Tongue (tissue), 2 donors: ENCODE data around the gene FLNB. TPM values are rescaled to one million over a fixed set of nuclear protein-coding genes. Genes with fewer than 3 reads are reported as not detected.

Experiments used
- DNase-seq: peaks from one replicate; pipeline ENCODE4 v3.0.0-alpha.2; 2015
- total RNA-seq: library from RNA; depleted of rRNA; stranded (reverse); fragments of >200 nt; gene quantifications from one replicate; pipeline ENCODE4 v1.2.3, GENCODE V29; 2014

The FLNB gene
- total RNA-seq, 1 donor from 2014 or later = 82.6 TPM

- DNase-seq = no peak
These were observed 2.3 kb downstream of the FLNB start for GRCh38 chr3:58010562-58010961.

DNA sequence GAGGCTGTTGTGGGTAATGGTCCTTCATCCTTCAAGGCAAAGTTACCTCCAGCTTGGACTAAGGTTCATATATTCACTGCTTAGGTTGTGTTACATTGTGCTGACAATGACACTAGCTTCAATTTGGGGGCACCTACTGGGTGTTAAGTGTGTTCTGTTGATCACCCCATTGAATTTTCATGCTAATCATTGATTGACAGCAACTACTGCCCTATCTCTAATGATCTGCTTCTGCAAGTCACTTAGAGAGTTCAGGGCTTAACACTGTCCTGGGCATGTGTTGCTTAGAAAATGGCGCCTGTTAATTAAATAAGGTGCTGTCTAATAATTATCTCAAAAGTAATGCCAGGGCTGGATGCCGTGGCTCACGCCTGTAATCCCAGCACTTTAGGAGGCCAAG, 3.4 kb downstream of the FLNB start:
- DNase-seq = no peak

DNA sequence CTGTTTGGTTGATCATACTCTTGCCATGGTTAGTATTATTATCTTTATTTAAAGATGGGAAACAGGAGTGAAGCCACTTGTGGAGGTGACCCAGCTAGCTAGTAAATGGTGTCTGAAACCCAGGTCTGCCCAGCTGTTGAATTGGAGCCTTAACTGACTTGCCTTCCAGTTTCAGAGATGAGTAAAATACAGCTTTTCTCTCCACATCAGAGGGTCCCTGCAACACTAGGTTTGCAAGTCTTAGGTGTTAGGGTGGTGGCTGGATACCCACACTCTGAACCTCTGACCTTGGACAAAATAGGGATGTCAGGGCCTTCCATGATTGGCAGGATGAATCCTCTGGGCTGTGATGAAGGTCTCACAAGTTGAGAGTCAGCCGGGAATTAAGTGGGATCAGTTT, 4.1 kb downstream of the FLNB start:
- DNase-seq = no peak

- no peak for DNase-seq
These were observed 4.9 kb downstream of the FLNB start for GRCh38 chr3:58013099-58013498.

DNA sequence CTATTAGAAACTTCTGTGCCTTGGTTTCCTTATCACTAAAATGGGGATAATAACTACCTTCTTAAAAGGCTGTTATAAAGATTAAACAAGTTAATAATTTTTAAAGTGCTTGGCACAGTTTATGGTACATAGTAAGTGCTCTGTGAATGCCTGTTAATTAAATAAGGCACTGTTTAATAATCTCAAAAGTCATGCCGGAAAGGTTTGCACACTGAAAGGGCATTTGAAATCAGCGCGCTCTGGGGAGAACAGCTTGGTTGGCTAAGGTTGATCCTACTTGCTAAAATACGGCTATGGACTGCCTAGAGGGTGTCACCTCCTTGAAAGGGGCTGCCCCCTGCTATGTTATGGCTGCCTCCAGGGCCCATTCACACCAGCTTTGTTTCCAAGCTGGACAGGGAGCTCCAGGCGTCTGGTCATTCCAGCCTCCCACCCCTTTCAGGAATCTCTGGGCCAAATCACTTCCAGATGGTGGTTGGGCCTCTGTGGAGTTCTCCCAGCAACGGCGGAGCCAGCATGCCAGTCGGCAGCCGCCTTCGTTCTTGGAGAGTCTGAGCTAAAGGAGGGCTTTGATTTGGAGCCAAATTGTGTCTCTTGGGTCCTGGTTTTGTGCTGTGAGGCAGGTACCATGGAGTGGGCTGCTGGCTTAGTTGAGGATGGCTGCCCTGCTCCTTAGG, 5.9 kb downstream of the FLNB start:
- peak; percentile 77 for DNase-seq

DNA sequence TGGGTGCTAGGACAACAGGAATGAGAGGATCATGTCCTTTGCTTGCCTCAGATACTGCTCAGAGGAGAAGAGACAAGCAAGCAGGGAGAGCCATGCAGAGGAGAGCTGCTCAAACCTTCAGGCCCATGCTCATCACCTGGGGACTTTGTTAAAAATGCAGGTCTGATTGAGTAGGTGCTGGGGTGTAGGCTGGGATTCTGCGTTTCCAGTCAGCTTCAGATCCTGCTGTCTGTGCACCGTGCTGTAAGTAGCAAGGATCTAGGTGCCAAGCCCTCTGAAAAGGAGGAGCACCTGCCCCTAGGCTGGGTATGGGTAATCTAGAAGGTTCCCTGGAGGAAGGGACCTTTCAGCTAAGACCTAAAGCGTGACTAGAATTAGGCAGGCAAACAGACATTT, 7.3 kb downstream of the FLNB start:
- DNase-seq = no peak

GRCh38 chr3:58016710-58017109, 8.5 kb downstream of the FLNB start:
- DNase-seq = no peak

- no peak for DNase-seq
These were observed 10.9 kb downstream of the FLNB start for GRCh38 chr3:58018892-58019742.

GRCh38 chr3:58020783-58021071, 12.5 kb downstream of the FLNB start:
- DNase-seq = no peak

DNA sequence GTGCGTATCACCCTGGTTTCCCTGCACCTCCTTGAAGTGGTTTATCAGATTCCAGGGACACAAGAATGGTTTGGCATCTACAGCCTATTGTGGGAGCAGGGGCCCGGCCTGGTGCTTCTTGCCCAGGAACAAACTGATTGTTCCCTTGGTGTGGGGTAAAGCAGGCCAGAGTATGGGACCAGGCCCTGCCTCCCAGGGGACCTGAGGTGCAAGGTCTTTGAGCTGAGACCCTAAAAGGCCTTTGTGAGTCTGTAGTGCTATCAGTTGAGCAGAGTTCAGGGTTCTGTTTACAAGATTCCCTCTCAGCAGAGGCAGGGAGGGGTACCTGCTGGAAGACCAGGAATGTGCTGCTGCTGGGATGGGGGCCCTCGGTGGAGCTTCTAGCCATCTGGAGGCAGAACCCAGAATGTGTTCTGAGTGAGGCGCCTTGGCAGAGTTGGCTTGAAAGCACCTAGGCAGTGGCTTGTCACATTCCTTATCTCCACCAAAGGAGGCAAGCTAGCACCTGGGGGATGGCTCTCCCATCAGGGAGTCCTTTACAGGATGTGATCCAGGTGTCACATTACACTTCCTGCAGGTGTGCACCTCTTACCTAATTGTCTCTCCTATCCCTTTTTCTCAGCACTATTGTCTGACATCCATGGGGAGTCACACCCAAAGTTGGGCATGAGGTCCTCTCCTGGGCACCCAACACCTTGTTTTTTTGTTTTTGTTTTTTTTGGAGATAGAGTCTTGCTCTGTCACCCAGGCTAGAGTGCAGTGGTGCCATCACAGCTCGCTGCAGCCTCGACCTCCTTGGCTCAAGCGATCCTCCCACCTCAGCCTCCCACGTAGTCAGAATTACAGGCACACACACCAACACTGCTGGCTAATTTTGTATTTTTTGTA, 13.1 kb downstream of the FLNB start:
- DNase-seq = no peak

DNA sequence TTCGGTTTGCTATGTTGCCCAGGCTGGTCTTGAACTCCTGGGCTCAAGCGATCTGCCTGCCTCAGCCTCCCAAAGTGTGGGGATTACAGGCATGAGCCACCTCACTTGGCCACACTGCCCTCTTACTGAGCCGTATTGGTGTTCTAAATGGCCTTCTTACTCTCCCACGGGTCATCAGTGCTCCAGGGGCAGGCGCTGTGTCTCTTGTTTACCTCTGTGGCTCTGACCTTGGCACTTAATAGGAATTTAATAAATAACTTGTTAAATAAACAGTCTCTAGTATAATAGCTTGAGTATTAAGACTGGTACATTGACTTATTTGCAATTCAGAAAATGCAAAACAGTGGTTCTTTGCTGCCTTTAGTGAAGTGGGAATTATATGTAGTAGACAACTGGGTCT, 13.7 kb downstream of the FLNB start:
- DNase-seq = no peak

DNA sequence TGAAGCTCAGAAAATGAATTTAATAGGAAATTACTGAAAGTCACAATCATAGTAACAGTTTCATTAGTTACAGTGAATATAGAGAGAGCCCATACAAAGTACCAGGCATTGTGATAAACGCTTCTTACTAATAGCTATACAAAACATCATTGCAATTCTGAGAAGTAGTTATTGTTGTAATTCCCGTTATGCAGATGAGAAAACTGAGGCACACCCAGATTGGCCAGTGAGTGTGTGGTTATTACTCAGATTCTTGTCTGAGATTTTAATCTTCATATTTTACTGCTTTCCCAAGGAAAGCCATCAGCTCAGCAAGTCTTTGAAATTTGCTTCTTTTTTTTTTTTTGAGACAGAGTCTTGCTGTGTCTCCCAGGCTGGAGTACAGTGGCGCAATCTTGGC, 14.3 kb downstream of the FLNB start:
- no peak for DNase-seq

- no peak for DNase-seq
These were observed 15.3 kb downstream of the FLNB start for GRCh38 chr3:58023531-58023930.

DNA sequence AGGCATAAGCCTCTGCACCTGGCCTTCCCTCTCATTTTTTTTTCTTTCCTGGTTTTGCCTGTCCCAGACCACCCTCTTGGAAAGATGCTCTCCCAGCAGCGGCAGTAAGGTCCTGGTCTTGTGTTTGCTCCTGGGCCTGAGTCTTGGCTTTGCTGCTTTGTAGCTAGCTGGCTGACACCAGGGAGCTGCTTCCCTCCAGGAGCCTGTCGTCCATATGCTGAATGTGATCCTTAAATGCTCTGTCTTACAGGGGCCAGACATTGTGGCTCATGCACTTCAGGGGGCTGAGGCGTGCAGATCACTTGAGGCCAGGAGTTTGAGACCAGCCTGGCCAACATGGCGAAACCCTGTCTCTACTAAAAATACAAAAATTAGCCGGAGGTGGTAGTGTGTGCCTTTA, 17.2 kb downstream of the FLNB start:
- no peak for DNase-seq

- DNase-seq = peak; percentile 86
These were observed 17.8 kb downstream of the FLNB start for GRCh38 chr3:58025837-58026569.

DNA sequence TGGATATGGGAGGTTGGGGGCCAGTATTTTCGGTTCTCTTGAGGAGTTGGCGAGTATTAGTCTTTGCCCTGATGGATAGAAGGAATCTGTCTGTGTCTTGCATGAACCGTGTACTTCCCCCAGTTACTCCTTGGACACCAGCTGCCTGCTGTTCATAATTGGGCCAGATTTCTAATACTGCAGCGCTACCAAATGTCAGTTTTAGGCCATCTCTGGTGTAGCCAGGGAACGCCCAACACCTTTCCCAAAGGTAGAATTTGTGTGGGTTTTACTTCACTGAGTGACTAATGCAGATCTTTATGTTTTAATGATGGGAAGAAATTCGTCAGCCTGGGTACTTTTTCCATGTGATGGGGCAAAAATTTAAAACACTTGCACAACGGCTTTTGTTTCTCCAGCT, 18.4 kb downstream of the FLNB start:
- DNase-seq = no peak

DNA sequence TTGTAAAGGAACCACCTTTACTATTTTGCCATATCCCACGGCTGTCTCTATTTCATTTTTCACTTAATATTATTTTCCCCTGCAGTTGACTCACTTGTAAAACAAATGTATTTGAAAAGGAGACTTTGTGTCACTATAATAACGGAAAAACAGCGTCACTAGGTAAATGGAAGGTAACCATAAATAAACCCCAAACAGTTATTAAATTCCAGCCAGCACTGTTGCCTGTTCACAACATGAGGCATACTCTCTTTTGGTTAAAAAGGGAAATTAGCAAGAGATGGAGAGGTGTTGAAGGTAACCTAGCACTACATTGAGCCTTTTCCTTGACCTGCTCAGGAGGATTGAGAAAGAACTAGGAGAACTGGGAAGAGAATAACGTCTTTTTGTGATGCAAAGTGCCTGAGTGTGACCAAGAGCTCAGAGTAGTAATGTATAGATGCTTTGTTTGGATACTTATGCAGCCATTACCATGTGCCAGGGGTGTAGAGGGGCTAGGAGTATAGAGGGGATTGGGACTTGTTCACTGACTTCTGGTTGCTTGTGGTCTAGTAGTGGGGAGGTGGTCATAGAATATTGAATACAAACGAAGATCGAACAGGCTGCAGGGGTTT, 19.6 kb downstream of the FLNB start:
- DNase-seq = no peak

- no peak for DNase-seq
These were observed 20.7 kb downstream of the FLNB start for GRCh38 chr3:58028902-58029301.

- no peak for DNase-seq
These were observed 21.8 kb downstream of the FLNB start for GRCh38 chr3:58029842-58030584.

DNA sequence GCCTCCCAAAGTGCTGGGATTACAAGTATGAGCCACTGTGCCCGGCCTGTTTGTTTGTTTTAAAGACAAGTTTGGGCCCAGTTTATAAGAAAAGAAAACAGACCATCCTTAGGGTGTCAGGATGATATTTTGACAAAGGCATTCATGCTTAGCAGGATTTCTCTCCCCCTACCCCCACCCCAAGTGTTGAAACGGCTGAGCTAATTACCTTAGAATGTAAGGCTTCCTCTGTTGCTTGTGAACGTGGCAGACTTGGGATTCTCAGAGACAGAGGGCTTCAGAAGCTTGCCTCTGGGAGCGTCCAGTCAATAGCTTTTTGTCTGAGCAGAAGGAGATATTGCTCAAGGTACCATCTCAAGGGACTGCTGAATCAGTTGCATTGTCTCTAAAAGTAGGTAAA, 24.0 kb downstream of the FLNB start:
- DNase-seq = no peak
